Measurements from ENCODE around the gene COLEC11.

GRCh38 chr2:3662239-3662638 lies 67.3 kb downstream of the COLEC11 start:
- TF ChIP-seq CTCF (IDR thresholded peaks at IDR 0.05) (no peak), ZNF317 (CRISPR knock-in tag; IDR thresholded peaks at IDR 0.05; ENCODE audit: borderline replicate concordance, low read depth) (no peak), ATF2 (CRISPR knock-in tag; IDR thresholded peaks at IDR 0.05; ENCODE audit: borderline replicate concordance, low read depth) (no peak), ZNF138 (CRISPR knock-in tag; conservative IDR thresholded peaks at IDR 0.05) (no peak), NR1H2 (CRISPR knock-in tag; IDR thresholded peaks at IDR 0.05) (no peak), NFE2L1 (CRISPR knock-in tag; IDR thresholded peaks at IDR 0.05) (no peak), FOXJ3 (CRISPR knock-in tag; IDR thresholded peaks at IDR 0.05; ENCODE audit: borderline replicate concordance) (no peak), ZNF121 (CRISPR knock-in tag; IDR thresholded peaks at IDR 0.05) (no peak), MLX (CRISPR knock-in tag; IDR thresholded peaks at IDR 0.05) (no peak), ZBTB21 (CRISPR knock-in tag; IDR thresholded peaks at IDR 0.05; ENCODE audit: borderline replicate concordance) (no peak)
- TF ChIP-seq, protein P1, sequence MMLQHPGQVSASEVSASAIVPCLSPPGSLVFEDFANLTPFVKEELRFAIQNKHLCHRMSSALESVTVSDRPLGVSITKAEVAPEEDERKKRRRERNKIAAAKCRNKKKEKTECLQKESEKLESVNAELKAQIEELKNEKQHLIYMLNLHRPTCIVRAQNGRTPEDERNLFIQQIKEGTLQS (CRISPR knock-in tag; conservative IDR thresholded peaks at IDR 0.05) = no peak
